HepG2 (cell line): ENCODE measurements around the gene C2orf15. TPM values are rescaled to one million over a fixed set of nuclear protein-coding genes. Genes with fewer than 3 reads are reported as not detected.

ENCODE experiments used
- AHR ChIP-seq: IDR thresholded peaks from 2 replicates; pipeline ENCODE4 v1.6.1; 2018; ENCODE audit warnings: missing genetic modification reagents, missing compliant biosample characterization
- ARNT ChIP-seq: fragments of 450-650 bp; IDR thresholded peaks from 2 replicates; pipeline ENCODE4 v1.6.1; 2017
- BCL6 ChIP-seq: IDR thresholded peaks from 2 replicates; pipeline ENCODE4 v1.6.1; 2016; ENCODE audit warnings: missing genetic modification reagents, missing compliant biosample characterization
- CBX1 ChIP-seq: IDR thresholded peaks from one replicate; pipeline ENCODE4 v1.6.1; 2016; ENCODE audit warnings: antibody characterized with exemption, low read depth
- CHD4 ChIP-seq: fragments of 200-600 bp; sonication (generic); IDR thresholded peaks from 2 replicates; pipeline ENCODE4 v1.7.0; 2017; ENCODE audit warnings: mild to moderate bottlenecking, low read length, borderline replicate concordance
- DMAP1 ChIP-seq: IDR thresholded peaks from 2 replicates; pipeline ENCODE4 v1.6.1; 2016
- EED ChIP-seq: sonication (generic); formaldehyde crosslinking; IDR thresholded peaks from 2 replicates; pipeline ENCODE4 v1.5.0; 2020; ENCODE audit warnings: mild to moderate bottlenecking, missing genetic modification reagents
- NAIF1 ChIP-seq: sonication (generic); formaldehyde crosslinking; IDR thresholded peaks from 2 replicates; pipeline ENCODE4 v1.5.0; 2020; ENCODE audit warnings: mild to moderate bottlenecking, missing genetic modification reagents, borderline replicate concordance
- NBN ChIP-seq: fragments of 450-650 bp; conservative IDR thresholded peaks from 2 replicates; pipeline ENCODE4 v1.6.1; 2017
- SIN3B ChIP-seq: fragments of 150-350 bp; IDR thresholded peaks from 2 replicates; pipeline ENCODE4 v1.6.1; 2014; ENCODE audit warnings: low read length
- SMAD9 ChIP-seq: sonication (generic); formaldehyde crosslinking; IDR thresholded peaks from 2 replicates; pipeline ENCODE4 v1.5.1; 2020; ENCODE audit warnings: mild to moderate bottlenecking, missing genetic modification reagents
- SNRNP70 ChIP-seq: fragments of 200-400 bp; formaldehyde crosslinking; IDR thresholded peaks from 2 replicates; pipeline ENCODE4 v1.6.1; 2017; ENCODE audit warnings: mild to moderate bottlenecking, low read depth, low read length, moderate library complexity
- STAT5B ChIP-seq: sonication (generic); formaldehyde crosslinking; IDR thresholded peaks from 2 replicates; pipeline ENCODE4 v1.4.0; 2020; ENCODE audit warnings: missing genetic modification reagents
- ZBTB39 ChIP-seq: sonication (generic); formaldehyde crosslinking; IDR thresholded peaks from 2 replicates; pipeline ENCODE4 v1.5.0; 2020; ENCODE audit warnings: missing genetic modification reagents
- ZNF205 ChIP-seq: IDR thresholded peaks from 2 replicates; pipeline ENCODE4 v1.6.1; 2018; ENCODE audit warnings: missing biosample characterization, missing genetic modification reagents
- ZNF34 ChIP-seq: sonication (generic); formaldehyde crosslinking; IDR thresholded peaks from 2 replicates; pipeline ENCODE4 v1.4.0; 2020; ENCODE audit warnings: mild to moderate bottlenecking, missing genetic modification reagents, borderline replicate concordance
- ZNF652 ChIP-seq: IDR thresholded peaks from 2 replicates; pipeline ENCODE4 v1.6.1; 2016; ENCODE audit warnings: low read depth, borderline replicate concordance
- ZNF660 ChIP-seq: sonication (generic); formaldehyde crosslinking; IDR thresholded peaks from 2 replicates; pipeline ENCODE4 v1.5.1; 2020; ENCODE audit warnings: mild to moderate bottlenecking, low read depth, missing genetic modification reagents, borderline replicate concordance
- ZNF772 ChIP-seq: sonication (generic); formaldehyde crosslinking; IDR thresholded peaks from 2 replicates; pipeline ENCODE4 v1.5.0; 2020; ENCODE audit warnings: mild to moderate bottlenecking, missing genetic modification reagents
- ZSCAN25 ChIP-seq: sonication (generic); formaldehyde crosslinking; IDR thresholded peaks from 2 replicates; pipeline ENCODE4 v1.8.0; 2022; ENCODE audit warnings: mild to moderate bottlenecking, missing genetic modification reagents
- polyA plus RNA-seq, 8 experiments: library from polyadenylated mRNA; depleted of rRNA in 3 of 8; stranded (reverse) in 7 of 8; unstranded in 1 of 8; fragments of >200 nt; fragmentation: Illumina TruSeq in 4 of 8; extraction: Trizol in 4 of 8; gene quantifications; 2 replicates each; pipeline versions ENCODE4 v1.2.1 to v1.2.3, GENCODE V29; 2011 to 2016; ENCODE audit warnings: low read depth in 4 of 8, missing spikeins in 1 of 8, mixed read lengths in 1 of 8; ENCODE audit not compliant: insufficient read depth in 1 of 8
- total RNA-seq, 5 experiments: library from RNA; depleted of rRNA; stranded (reverse); fragments of >200 nt; fragmentation: Illumina TruSeq; extraction: Trizol; gene quantifications; 2 replicates each; pipeline ENCODE4 v1.2.3, GENCODE V29; 2016; ENCODE audit warnings: low read depth in 1 of 5
- TF ChIP-seq, protein P1 (sequence below): sonication (generic); formaldehyde crosslinking; IDR thresholded peaks from 2 replicates; pipeline ENCODE4 v1.5.1; 2020; ENCODE audit warnings: missing genetic modification reagents, mild to moderate bottlenecking, borderline replicate concordance
- TF ChIP-seq, protein P2 (sequence below): sonication (generic); formaldehyde crosslinking; IDR thresholded peaks from 2 replicates; pipeline ENCODE4 v1.4.0; 2020; ENCODE audit warnings: mild to moderate bottlenecking, low read depth, missing genetic modification reagents
- TF ChIP-seq, protein P3 (sequence below): sonication (generic); formaldehyde crosslinking; IDR thresholded peaks from 2 replicates; pipeline ENCODE4 v1.8.0; 2022; ENCODE audit warnings: mild to moderate bottlenecking, missing genetic modification reagents, moderate library complexity

Gene C2orf15
- total and polyA plus RNA-seq, 2 of the 13 experiments (the other 11 are each of a cell fraction or from before 2014, with no cell fraction given), result 5.5 to 8.3 TPM

GRCh38 chr2:99141110-99142108, at the start of gene C2orf15 (continued):
- peak; percentile 91; the same call in 1 of the 2 replicates for TF ChIP-seq ZBTB39 (CRISPR knock-in tag)
- TF ChIP-seq NAIF1 (CRISPR knock-in tag), result peak; percentile 95
- no peak for TF ChIP-seq CHD4
- peak; percentile 82; the same call in 1 of the 2 replicates for TF ChIP-seq ZNF660
- no peak; the same call in 1 of the 2 replicates for TF ChIP-seq AHR (CRISPR knock-in tag)
- peak; percentile 86; the same call in 1 of the 2 replicates for TF ChIP-seq DMAP1 (CRISPR knock-in tag)
- TF ChIP-seq ZSCAN25 (CRISPR knock-in tag), result no peak
- TF ChIP-seq, protein P1, sequence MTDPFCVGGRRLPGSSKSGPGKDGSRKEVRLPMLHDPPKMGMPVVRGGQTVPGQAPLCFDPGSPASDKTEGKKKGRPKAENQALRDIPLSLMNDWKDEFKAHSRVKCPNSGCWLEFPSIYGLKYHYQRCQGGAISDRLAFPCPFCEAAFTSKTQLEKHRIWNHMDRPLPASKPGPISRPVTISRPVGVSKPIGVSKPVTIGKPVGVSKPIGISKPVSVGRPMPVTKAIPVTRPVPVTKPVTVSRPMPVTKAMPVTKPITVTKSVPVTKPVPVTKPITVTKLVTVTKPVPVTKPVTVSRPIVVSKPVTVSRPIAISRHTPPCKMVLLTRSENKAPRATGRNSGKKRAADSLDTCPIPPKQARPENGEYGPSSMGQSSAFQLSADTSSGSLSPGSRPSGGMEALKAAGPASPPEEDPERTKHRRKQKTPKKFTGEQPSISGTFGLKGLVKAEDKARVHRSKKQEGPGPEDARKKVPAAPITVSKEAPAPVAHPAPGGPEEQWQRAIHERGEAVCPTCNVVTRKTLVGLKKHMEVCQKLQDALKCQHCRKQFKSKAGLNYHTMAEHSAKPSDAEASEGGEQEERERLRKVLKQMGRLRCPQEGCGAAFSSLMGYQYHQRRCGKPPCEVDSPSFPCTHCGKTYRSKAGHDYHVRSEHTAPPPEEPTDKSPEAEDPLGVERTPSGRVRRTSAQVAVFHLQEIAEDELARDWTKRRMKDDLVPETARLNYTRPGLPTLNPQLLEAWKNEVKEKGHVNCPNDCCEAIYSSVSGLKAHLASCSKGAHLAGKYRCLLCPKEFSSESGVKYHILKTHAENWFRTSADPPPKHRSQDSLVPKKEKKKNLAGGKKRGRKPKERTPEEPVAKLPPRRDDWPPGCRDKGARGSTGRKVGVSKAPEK (CRISPR knock-in tag), result peak; percentile 78; the same call in 1 of the 2 replicates
- TF ChIP-seq BCL6 (CRISPR knock-in tag), result 0 out of 2 replicates have a peak, but pooled peaks have one; percentile 8
- 0 out of 2 replicates have a peak, but pooled peaks have one; percentile 56 for TF ChIP-seq STAT5B (CRISPR knock-in tag)
- TF ChIP-seq, protein P2, sequence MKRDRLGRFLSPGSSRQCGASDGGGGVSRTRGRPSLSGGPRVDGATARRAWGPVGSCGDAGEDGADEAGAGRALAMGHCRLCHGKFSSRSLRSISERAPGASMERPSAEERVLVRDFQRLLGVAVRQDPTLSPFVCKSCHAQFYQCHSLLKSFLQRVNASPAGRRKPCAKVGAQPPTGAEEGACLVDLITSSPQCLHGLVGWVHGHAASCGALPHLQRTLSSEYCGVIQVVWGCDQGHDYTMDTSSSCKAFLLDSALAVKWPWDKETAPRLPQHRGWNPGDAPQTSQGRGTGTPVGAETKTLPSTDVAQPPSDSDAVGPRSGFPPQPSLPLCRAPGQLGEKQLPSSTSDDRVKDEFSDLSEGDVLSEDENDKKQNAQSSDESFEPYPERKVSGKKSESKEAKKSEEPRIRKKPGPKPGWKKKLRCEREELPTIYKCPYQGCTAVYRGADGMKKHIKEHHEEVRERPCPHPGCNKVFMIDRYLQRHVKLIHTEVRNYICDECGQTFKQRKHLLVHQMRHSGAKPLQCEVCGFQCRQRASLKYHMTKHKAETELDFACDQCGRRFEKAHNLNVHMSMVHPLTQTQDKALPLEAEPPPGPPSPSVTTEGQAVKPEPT (CRISPR knock-in tag), result no peak; the same call in 1 of the 2 replicates
- no peak for TF ChIP-seq ZNF652 (CRISPR knock-in tag)
- TF ChIP-seq EED (CRISPR knock-in tag), result peak; percentile 86; the same call in 1 of the 2 replicates
- 0 out of 2 replicates have a peak, but pooled peaks have one; percentile 18 for TF ChIP-seq SIN3B
- TF ChIP-seq, protein P3, sequence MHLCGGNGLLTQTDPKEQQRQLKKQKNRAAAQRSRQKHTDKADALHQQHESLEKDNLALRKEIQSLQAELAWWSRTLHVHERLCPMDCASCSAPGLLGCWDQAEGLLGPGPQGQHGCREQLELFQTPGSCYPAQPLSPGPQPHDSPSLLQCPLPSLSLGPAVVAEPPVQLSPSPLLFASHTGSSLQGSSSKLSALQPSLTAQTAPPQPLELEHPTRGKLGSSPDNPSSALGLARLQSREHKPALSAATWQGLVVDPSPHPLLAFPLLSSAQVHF (CRISPR knock-in tag), result no peak
- TF ChIP-seq NBN, result no peak
- TF ChIP-seq CBX1, result peak; percentile 67
- 0 out of 2 replicates have a peak, but pooled peaks have one; percentile 51 for TF ChIP-seq ZNF34
- no peak for TF ChIP-seq ARNT
- no peak for TF ChIP-seq SNRNP70
- TF ChIP-seq SMAD9 (CRISPR knock-in tag), result 0 out of 2 replicates have a peak, but pooled peaks have one; percentile 65
- TF ChIP-seq ZNF205 (CRISPR knock-in tag), result 0 out of 2 replicates have a peak, but pooled peaks have one; percentile 5
- TF ChIP-seq ZNF772, result peak; percentile 88
